Smooth muscle cell (in vitro differentiated cells): ENCODE results near the gene MAB21L4. TPM values are rescaled to one million over a fixed set of nuclear protein-coding genes. Genes with fewer than 3 reads are reported as not detected.

Experiments used
- DNase-seq: peaks from one replicate; lab custom pipeline; 2025; ENCODE audit not compliant: unreplicated experiment; lab: John Stamatoyannopoulos, UW
- H2AFZ ChIP-seq: fragments of 200-600 bp; sonication (generic); 2 replicates; pipeline ENCODE4 v1.6.0; 2016; ENCODE audit warnings: antibody characterized with exemption, low read depth, mild to moderate bottlenecking
- H3F3A ChIP-seq: fragments of 200-600 bp; sonication (generic); 2 replicates; pipeline ENCODE4 v1.6.0; 2017; ENCODE audit warnings: antibody characterized with exemption, low read depth
- H3K27ac ChIP-seq: fragments of 200-600 bp; sonication (generic); 2 replicates; pipeline ENCODE4 v1.5.1; 2016; ENCODE audit warnings: low read depth, mild to moderate bottlenecking
- H3K27me3 ChIP-seq: fragments of 200-600 bp; sonication (generic); 2 replicates; pipeline ENCODE4 v1.6.1; 2016; ENCODE audit warnings: low read depth, mild to moderate bottlenecking
- H3K36me3 ChIP-seq: fragments of 200-600 bp; sonication (generic); 2 replicates; pipeline ENCODE4 v1.5.1; 2016; ENCODE audit warnings: low read depth
- H3K4me1 ChIP-seq: fragments of 200-600 bp; sonication (generic); 2 replicates; pipeline ENCODE4 v1.5.1; 2016; ENCODE audit warnings: low read depth
- H3K4me2 ChIP-seq: fragments of 200-600 bp; sonication (generic); 2 replicates; pipeline ENCODE4 v1.6.0; 2016; ENCODE audit warnings: mild to moderate bottlenecking
- H3K4me3 ChIP-seq: fragments of 200-600 bp; sonication (generic); 2 replicates; pipeline ENCODE4 v1.5.1; 2016; ENCODE audit warnings: mild to moderate bottlenecking
- H3K79me2 ChIP-seq: fragments of 200-600 bp; sonication (generic); 2 replicates; pipeline ENCODE4 v1.6.0; 2016; ENCODE audit warnings: low read depth, mild to moderate bottlenecking
- H3K9ac ChIP-seq: fragments of 200-600 bp; sonication (generic); 2 replicates; pipeline ENCODE4 v1.6.0; 2016; ENCODE audit warnings: low read depth
- H3K9me3 ChIP-seq: fragments of 200-600 bp; sonication (generic); replicated peaks from 2 replicates; pipeline ENCODE4 v1.5.1; 2016; ENCODE audit warnings: low read depth
- H4K20me1 ChIP-seq: fragments of 200-600 bp; sonication (generic); 2 replicates; pipeline ENCODE4 v1.6.0; 2016; ENCODE audit warnings: low read depth
- CTCF ChIP-seq: fragments of 200-600 bp; sonication (generic); IDR thresholded peaks from 2 replicates; pipeline ENCODE4 v1.5.1; 2017; ENCODE audit warnings: borderline replicate concordance, mild to moderate bottlenecking, antibody characterized with exemption; ENCODE audit not compliant: insufficient read depth, poor library complexity, severe bottlenecking
- WGBS: methylation state at CpG from one replicate; pipeline ENCODE4 v1.1.7; 2016; ENCODE audit warnings: low lambda C conversion rate; 5-methylcytosine and 5-hydroxymethylcytosine counted together
- polyA plus RNA-seq: library from polyadenylated mRNA; unstranded; fragments of >200 nt; fragmentation: Nextera tagmentation; extraction: Ambion mirVana; gene quantifications from 2 replicates; pipeline ENCODE4 v1.2.1, GENCODE V29; 2016
- total RNA-seq: library from RNA; depleted of rRNA; stranded (reverse); fragments of >200 nt; gene quantifications from 2 replicates; pipeline ENCODE4 v1.2.3, GENCODE V29; 2014

The MAB21L4 gene
- total RNA-seq (0.99 and 2.2 TPM in 2 replicates), polyA plus RNA-seq (0.53 TPM in 1 of 2 replicates, not detected in the other)

GRCh38 chr2:240895656-240896388 lies at the start of gene MAB21L4:
MAB21L4 (minus strand) TSS chr2:240896156; CDS start chr2:240895997, 159 bp downstream.
- no peak for TF ChIP-seq CTCF

GRCh38 chr2:240936106-240936505 lies 40.1 kb upstream of the MAB21L4 start:
- Histone ChIP-seq H2AFZ (no peak overlapping the region), H3K36me3 (no peaks in the 10 kb centered on the region), H3K4me1 (no peaks in the 10 kb centered on the region), H3K27ac (no peak overlapping the region), H3K9me3 (no peaks in the 10 kb centered on the region), H3K4me2 (no peak overlapping the region), H3K79me2 (no peaks in the 10 kb centered on the region), H3F3A (no peaks in the 10 kb centered on the region), H3K27me3 (peaks cover 23% of the 10 kb centered on the region), H3K4me3 (no peak overlapping the region), H3K9ac (no peak overlapping the region), H4K20me1 (no peaks in the 10 kb centered on the region)
- DNase-seq, result no peak
- WGBS, result 92% methylated on average over 9 of the region's 9 CpGs
- no peak for TF ChIP-seq CTCF

More at GRCh38 chr2:240895656-240896388, at the start of gene MAB21L4:
- H3K36me3 ChIP-seq, result no peaks in the 10 kb centered on the region
- H2AFZ ChIP-seq, result no peak within 1 kb of the TSS
- no peak for DNase-seq
- no peak within 1 kb of the TSS for H3K9ac ChIP-seq
- H3K27ac ChIP-seq, result no peak within 1 kb of the TSS
- H3K4me3 ChIP-seq, result no peak within 1 kb of the TSS
- 82% methylated on average over 24 of the region's 24 CpGs for WGBS
- H3F3A ChIP-seq, result no peaks in the 10 kb centered on the region
- H4K20me1 ChIP-seq, result no peaks in the 10 kb centered on the region
- no peaks in the 10 kb centered on the region for H3K9me3 ChIP-seq
- H3K79me2 ChIP-seq, result no peaks in the 10 kb centered on the region
- H3K4me2 ChIP-seq, result no peak within 1 kb of the TSS
- H3K27me3 ChIP-seq, result no peaks in the 10 kb centered on the region
- H3K4me1 ChIP-seq, result peaks cover 7% of the 10 kb centered on the region

- Histone ChIP-seq H3K27ac (no peak overlapping the region), H3K9ac (no peak overlapping the region), H3K4me1 (no peaks in the 10 kb centered on the region), H2AFZ (no peak overlapping the region), H3F3A (no peaks in the 10 kb centered on the region), H3K36me3 (no peaks in the 10 kb centered on the region), H4K20me1 (no peaks in the 10 kb centered on the region), H3K4me3 (no peak overlapping the region), H3K4me2 (no peak overlapping the region), H3K9me3 (no peaks in the 10 kb centered on the region), H3K27me3 (peaks cover 18% of the 10 kb centered on the region), H3K79me2 (no peaks in the 10 kb centered on the region)
- DNase-seq, result no peak
- 94% methylated on average over 24 of the region's 25 CpGs for WGBS
- no peak for TF ChIP-seq CTCF
Measured at GRCh38 chr2:240935103-240935876, 39.3 kb upstream of the MAB21L4 start.
